CD1c-positive myeloid dendritic cell (primary cell): ENCODE results near the gene KLHL5.

ENCODE experiments used
- DNase-seq: peaks from one replicate; pipeline ENCODE4 v3.0.0-alpha.2; 2016; ENCODE audit errors: extremely low spot score

The KLHL5 gene

GRCh38 chr4:39044364-39044955 is 17.6 kb upstream of the KLHL5 start:
- DNase-seq, result peak; percentile 96

GRCh38 chr4:39044956-39045826 is 16.8 kb upstream of the KLHL5 start:
- peak; percentile 75 for DNase-seq

DNA sequence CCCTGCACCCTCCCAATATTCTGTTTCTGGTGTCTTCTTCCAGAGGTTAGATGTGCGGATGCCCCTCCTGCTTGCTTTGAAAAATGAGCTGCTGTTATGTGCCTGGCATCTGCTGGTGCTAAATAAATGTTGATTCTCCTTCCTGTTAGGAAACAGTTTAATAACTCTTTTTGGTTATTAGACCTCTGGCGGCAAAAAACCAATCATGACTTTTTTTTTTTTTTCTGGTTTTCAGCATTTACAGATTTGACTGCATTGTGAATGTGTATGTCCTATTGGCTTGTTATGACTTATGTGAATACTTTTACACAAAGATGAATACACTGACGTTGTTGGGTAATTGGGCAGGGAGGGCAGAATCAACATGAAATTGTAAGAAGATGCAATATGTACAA is 16.2 kb upstream of the KLHL5 start:
- peak; percentile 46 for DNase-seq

GRCh38 chr4:39046249-39046648 is 15.8 kb upstream of the KLHL5 start:
- DNase-seq, result peak; percentile 88

- DNase-seq, result no peak
These were observed 14.4 kb upstream of the KLHL5 start for GRCh38 chr4:39047681-39048080.

DNA sequence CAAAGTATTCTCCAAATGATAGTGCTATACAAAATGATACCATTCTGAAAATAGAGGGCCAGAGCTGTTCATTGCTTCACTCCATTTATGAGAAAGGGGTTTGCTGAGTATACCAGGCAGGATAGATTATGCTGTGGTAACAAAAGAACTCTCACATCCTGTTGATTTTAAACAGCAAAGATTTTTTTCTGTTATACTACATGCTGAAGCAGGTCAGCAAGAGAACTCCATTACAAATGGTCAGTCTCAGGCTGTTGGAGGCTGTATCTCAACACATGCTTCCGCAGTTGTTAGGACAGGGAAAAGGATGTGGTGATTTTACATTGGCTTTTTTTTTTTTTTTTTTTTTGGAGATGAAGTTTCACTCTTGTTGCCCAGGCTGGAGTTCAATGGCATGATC is 13.7 kb upstream of the KLHL5 start:
- DNase-seq, result peak; percentile 36

- no peak for DNase-seq
These were observed 11.4 kb upstream of the KLHL5 start for GRCh38 chr4:39050590-39050989.

GRCh38 chr4:39051492-39051891 is 10.5 kb upstream of the KLHL5 start:
- no peak for DNase-seq

GRCh38 chr4:39053983-39054382 is 8.0 kb upstream of the KLHL5 start:
- no peak for DNase-seq

DNA sequence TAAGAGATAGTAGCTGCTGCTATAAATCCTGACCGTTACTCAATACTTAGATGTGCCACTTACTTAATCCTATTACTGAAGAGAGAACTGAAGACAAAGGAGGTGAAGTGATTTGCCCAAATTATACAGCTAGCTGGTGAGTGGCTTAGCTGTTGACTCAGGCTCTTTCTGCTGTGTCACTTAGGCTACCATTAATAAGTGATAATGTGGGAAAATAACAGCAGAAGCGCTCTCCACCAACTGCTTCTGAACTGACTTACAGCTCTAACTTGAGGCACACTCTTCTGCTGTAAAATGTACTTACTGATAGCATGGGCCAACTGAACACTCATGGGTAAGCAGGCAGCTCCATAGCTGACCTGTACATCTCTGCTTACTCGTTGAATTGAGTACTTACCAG is 7.5 kb upstream of the KLHL5 start:
- DNase-seq, result no peak

GRCh38 chr4:39056023-39056422 is 6.0 kb upstream of the KLHL5 start:
- DNase-seq, result no peak

DNA sequence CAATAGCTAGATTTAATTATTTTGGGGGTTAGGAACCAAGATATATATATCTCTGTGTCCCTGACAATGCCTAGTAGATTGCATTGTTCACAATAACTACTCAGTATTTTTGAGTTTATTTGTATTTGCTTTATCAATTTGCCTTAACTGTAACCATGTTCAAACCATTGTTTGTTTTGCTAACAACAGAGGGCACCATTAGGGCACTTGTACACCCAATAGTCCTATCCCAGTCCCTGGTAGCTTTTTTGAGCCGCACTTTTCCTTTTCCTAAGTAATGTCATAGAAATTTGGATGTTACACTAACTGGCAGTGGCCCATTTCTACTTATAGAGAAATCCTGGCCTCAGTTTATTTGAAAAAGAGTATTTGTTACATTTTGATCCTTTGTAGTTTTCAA is 575 bp upstream of the KLHL5 start:
- no peak for DNase-seq

GRCh38 chr4:39062770-39063097 is 702 bp downstream of the KLHL5 start:
- DNase-seq, result no peak

GRCh38 chr4:39063430-39063829 is 1.4 kb downstream of the KLHL5 start:
- DNase-seq, result no peak

- no peak for DNase-seq
These were observed 4.3 kb downstream of the KLHL5 start for GRCh38 chr4:39066371-39066770.

GRCh38 chr4:39067031-39067430 is 5.0 kb downstream of the KLHL5 start:
- DNase-seq, result no peak

GRCh38 chr4:39067451-39067850 is 5.4 kb downstream of the KLHL5 start:
- no peak for DNase-seq

GRCh38 chr4:39068907-39069306 is 6.9 kb downstream of the KLHL5 start:
- DNase-seq, result peak; percentile 29

- no peak for DNase-seq
These were observed 16.8 kb downstream of the KLHL5 start for GRCh38 chr4:39078829-39079228.

DNA sequence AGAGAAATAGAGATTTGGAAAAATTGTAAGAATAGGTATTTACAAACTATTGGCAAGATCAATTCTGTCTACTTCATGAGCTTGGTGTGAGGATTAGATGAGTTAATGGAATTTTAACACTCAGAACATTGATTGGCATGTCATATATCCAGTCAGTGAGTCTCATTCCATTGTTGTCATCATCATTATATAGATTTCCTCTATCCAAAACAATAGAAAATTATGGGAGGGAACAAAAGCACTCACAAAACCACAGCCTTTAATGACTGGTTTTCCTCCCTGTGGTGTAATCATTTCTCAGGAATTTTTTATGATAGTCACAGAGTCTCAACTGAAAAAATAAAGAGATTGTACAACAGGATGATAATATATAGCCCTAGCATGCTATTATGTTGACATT is 21.1 kb downstream of the KLHL5 start:
- no peak for DNase-seq

DNA sequence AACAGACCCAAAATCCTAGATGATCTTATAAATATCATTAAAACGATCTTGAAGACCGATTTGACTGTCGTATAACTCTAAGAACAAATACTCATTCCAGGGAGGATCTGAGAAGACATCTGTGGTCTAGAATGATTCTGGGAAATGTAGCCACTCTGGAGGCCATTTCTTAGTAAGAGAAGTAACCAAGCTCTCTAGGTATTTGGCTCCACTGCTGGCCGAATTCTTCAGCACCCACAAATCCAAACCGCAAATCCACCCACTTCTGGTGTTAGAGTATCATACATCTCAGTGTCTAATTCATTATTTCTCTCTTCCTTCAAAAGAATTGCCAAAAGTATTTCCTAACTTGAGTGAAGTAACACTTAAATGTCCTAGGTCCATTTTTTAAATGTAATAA is 23.9 kb downstream of the KLHL5 start:
- peak; percentile 14 for DNase-seq

- peak; percentile 8 for DNase-seq
These were observed 34.8 kb downstream of the KLHL5 start for GRCh38 chr4:39096847-39097246.

DNA sequence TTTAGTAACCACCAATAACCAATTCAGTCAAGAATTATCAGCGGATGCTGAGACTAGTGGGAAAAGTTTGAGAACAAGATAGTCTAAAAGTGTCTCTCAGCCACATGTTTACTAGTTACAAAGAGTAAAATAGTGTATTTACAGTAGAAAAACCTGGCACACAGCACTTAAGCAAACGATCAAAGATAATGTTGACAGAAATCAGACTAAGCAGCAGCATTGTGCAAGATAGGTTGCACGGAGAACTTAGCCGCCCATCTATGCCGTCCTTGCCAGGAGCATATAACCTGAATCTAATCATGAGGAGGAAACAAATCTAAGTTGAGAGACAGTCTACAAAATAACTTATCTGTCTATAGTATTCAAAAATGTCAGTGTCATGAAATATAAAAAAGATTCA is 35.3 kb downstream of the KLHL5 start:
- no peak for DNase-seq

DNA sequence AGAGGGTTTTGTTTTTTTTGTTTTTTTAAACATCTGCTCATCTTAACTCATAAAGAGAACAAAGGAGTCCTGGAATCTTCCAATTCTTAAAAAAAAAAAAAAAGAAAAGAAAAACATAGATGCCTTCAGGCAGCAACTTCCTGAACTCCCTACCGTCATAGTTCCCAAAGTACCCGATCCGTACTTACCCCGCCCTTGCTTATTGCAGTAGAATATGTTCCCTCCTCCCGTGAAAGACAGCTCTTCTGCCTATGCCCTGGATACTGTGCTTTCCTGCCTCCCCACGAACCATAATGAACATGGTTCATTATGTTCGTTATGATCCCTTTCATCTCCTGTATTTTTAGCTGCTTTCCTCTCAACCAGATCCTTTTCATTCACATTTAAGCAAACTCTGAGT is 40.3 kb downstream of the KLHL5 start:
- DNase-seq, result no peak
